Measurements from ENCODE around the gene RAB3C.
"Not testable (repeated sequence)": the region's sequence is repeated elsewhere in the genome, so short reads cannot be mapped to it uniquely, and the experiment has no call there.

RAB3C gene

GRCh38 chr5:58602889-58603288 lies 20.0 kb downstream of the RAB3C start:
- DNase-seq (ENCODE audit: low spot score) = not testable (repeated sequence)

GRCh38 chr5:58606064-58606463 lies 23.2 kb downstream of the RAB3C start:
- no peak for DNase-seq (ENCODE audit: low spot score)

- no peak for DNase-seq (ENCODE audit: low spot score)
Measured at GRCh38 chr5:58615972-58616371, 33.1 kb downstream of the RAB3C start.

- DNase-seq (ENCODE audit: low spot score) = no peak
Measured at GRCh38 chr5:58617241-58617640, 34.4 kb downstream of the RAB3C start.

GRCh38 chr5:58620336-58620735 lies 37.5 kb downstream of the RAB3C start:
- no peak for DNase-seq (ENCODE audit: low spot score)

- DNase-seq (ENCODE audit: low spot score) = no peak
Measured at GRCh38 chr5:58622936-58623871, 40.3 kb downstream of the RAB3C start.

GRCh38 chr5:58628626-58629025 lies 45.8 kb downstream of the RAB3C start:
- no peak for DNase-seq (ENCODE audit: low spot score)

- no peak for DNase-seq (ENCODE audit: low spot score)
Measured at GRCh38 chr5:58629271-58630159, 46.6 kb downstream of the RAB3C start.

- no peak for DNase-seq (ENCODE audit: low spot score)
Measured at GRCh38 chr5:58631895-58632294, 49.0 kb downstream of the RAB3C start.

- DNase-seq (ENCODE audit: low spot score) = no peak
Measured at GRCh38 chr5:58635416-58635815, 52.5 kb downstream of the RAB3C start.

- DNase-seq (ENCODE audit: low spot score) = no peak
Measured at GRCh38 chr5:58640011-58640410, 57.1 kb downstream of the RAB3C start.

- no peak for DNase-seq (ENCODE audit: low spot score)
Measured at GRCh38 chr5:58641533-58641932, 58.7 kb downstream of the RAB3C start.

GRCh38 chr5:58648846-58649245 lies 66.0 kb downstream of the RAB3C start:
- no peak for DNase-seq (ENCODE audit: low spot score)

- DNase-seq (ENCODE audit: low spot score) = no peak
Measured at GRCh38 chr5:58649716-58650115, 66.8 kb downstream of the RAB3C start.

- DNase-seq (ENCODE audit: low spot score) = no peak
Measured at GRCh38 chr5:58653521-58653920, 70.6 kb downstream of the RAB3C start.

GRCh38 chr5:58666141-58666540 lies 83.3 kb downstream of the RAB3C start:
- DNase-seq (ENCODE audit: low spot score) = no peak

GRCh38 chr5:58666598-58667581 lies 84.0 kb downstream of the RAB3C start:
- no peak for DNase-seq (ENCODE audit: low spot score)

- DNase-seq (ENCODE audit: low spot score) = no peak
Measured at GRCh38 chr5:58670582-58670981, 87.7 kb downstream of the RAB3C start.

- no peak for DNase-seq (ENCODE audit: low spot score)
Measured at GRCh38 chr5:58671155-58671554, 88.3 kb downstream of the RAB3C start.

GRCh38 chr5:58672521-58672920 lies 89.6 kb downstream of the RAB3C start:
- DNase-seq (ENCODE audit: low spot score) = no peak

GRCh38 chr5:58674070-58674469 lies 91.2 kb downstream of the RAB3C start:
- no peak for DNase-seq (ENCODE audit: low spot score)

- no peak for DNase-seq (ENCODE audit: low spot score)
Measured at GRCh38 chr5:58674711-58675110, 91.8 kb downstream of the RAB3C start.
